ENCODE results near the gene GLI3. TPM values are rescaled to one million over a fixed set of nuclear protein-coding genes. Genes with fewer than 3 reads are reported as not detected.

GLI3 gene
- total RNA-seq, 2 donors from 2014 or later, result 9.2 to 14.7 TPM

GRCh38 chr7:41940760-41941343 is 296.2 kb downstream of the GLI3 start:
- Histone ChIP-seq H3K4me3 (no peak overlapping the region), H3K27ac (no peak overlapping the region), H3K36me3 (no peaks in the 10 kb centered on the region), H3K4me1 (replicated peaks) (no peaks in the 10 kb centered on the region), H3K9me3 (no peaks in the 10 kb centered on the region), H3K27me3 (replicated peaks; ENCODE audit: insufficient read depth) (no peaks in the 10 kb centered on the region)
- WGBS, result 7% methylated on average over 6 of the region's 6 CpGs
- TF ChIP-seq POLR2AphosphoS5 (IDR thresholded peaks at IDR 0.05), result no peak
- TF ChIP-seq, protein P1, sequence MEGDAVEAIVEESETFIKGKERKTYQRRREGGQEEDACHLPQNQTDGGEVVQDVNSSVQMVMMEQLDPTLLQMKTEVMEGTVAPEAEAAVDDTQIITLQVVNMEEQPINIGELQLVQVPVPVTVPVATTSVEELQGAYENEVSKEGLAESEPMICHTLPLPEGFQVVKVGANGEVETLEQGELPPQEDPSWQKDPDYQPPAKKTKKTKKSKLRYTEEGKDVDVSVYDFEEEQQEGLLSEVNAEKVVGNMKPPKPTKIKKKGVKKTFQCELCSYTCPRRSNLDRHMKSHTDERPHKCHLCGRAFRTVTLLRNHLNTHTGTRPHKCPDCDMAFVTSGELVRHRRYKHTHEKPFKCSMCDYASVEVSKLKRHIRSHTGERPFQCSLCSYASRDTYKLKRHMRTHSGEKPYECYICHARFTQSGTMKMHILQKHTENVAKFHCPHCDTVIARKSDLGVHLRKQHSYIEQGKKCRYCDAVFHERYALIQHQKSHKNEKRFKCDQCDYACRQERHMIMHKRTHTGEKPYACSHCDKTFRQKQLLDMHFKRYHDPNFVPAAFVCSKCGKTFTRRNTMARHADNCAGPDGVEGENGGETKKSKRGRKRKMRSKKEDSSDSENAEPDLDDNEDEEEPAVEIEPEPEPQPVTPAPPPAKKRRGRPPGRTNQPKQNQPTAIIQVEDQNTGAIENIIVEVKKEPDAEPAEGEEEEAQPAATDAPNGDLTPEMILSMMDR (IDR thresholded peaks at IDR 0.05), result peak; percentile 56 to 90 (median 84)
- intact Hi-C loops (cut with DNase I), result loop anchor here (5.0 to 10.0 kb wide), 3 partner anchors 36 to 901 kb away; no protein-coding TSS in a partner anchor
- DNase-seq (ENCODE audit: low spot score), result peak; percentile 72

DNA sequence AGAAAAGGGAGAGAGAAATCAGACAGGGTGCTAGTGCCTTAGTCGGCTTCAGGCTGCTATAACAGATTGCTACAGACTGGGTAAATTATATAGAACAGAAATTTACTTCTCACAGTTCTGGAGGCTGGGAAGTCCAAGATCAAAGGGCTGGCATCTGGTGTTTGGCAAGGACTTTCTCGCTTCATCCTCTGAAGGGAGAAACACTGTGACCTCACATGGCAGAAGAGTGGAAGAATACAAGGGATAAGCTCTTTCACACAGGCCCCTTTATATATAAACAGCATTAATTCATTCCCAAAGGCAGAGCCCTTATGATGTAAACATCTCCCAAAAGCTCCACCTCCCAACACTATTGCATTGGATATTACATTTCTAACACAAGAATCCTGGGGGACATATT is 298.6 kb downstream of the GLI3 start:
- Histone ChIP-seq H3K4me1 (replicated peaks) (no peaks in the 10 kb centered on the region), H3K27ac (no peak overlapping the region), H3K4me3 (no peak overlapping the region), H3K27me3 (replicated peaks; ENCODE audit: insufficient read depth) (no peaks in the 10 kb centered on the region), H3K9me3 (no peaks in the 10 kb centered on the region), H3K36me3 (no peaks in the 10 kb centered on the region)
- TF ChIP-seq POLR2AphosphoS5 (IDR thresholded peaks at IDR 0.05) (no peak), POLR2A (IDR thresholded peaks at IDR 0.05) (no peak)
- TF ChIP-seq, protein P1 (IDR thresholded peaks at IDR 0.05), result no peak
- intact Hi-C loops (cut with DNase I), result no loop called here
- no peak for DNase-seq (ENCODE audit: low spot score)
- WGBS, result 96% methylated on average over 2 of the region's 2 CpGs

DNA sequence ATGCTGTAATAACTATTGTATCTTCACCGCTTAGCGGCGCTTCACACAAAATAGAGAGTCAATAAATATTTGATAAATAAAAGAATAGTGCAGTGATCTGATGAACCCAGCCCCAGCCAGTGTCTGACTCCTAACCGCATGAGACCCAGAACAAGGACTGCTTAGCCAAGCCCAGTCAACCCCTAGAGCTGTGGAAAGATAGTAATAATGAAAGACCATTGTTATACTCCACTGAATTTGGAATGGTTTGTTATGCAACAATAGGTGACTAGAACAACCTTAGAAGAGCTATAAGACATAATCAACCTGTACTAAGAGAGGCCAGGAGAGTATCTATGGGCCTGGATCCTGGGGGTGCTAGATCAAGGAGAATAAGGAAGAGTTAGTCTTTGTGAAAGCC is 303.6 kb downstream of the GLI3 start:
- WGBS, result 99% methylated on average over 4 of the region's 4 CpGs
- Histone ChIP-seq H3K27ac (no peak overlapping the region), H3K9me3 (no peaks in the 10 kb centered on the region), H3K27me3 (replicated peaks; ENCODE audit: insufficient read depth) (no peaks in the 10 kb centered on the region), H3K36me3 (no peaks in the 10 kb centered on the region), H3K4me3 (no peak overlapping the region), H3K4me1 (replicated peaks) (no peaks in the 10 kb centered on the region)
- intact Hi-C loops (cut with DNase I), result no loop called here
- TF ChIP-seq, protein P1 (IDR thresholded peaks at IDR 0.05), result no peak
- TF ChIP-seq POLR2AphosphoS5 (IDR thresholded peaks at IDR 0.05), result no peak
- no peak for TF ChIP-seq POLR2A (IDR thresholded peaks at IDR 0.05)
- no peak for DNase-seq (ENCODE audit: low spot score)

- Histone ChIP-seq H3K27ac (no peak overlapping the region), H3K4me3 (no peak overlapping the region), H3K36me3 (no peaks in the 10 kb centered on the region), H3K4me1 (replicated peaks) (no peaks in the 10 kb centered on the region), H3K9me3 (no peaks in the 10 kb centered on the region), H3K27me3 (replicated peaks; ENCODE audit: insufficient read depth) (no peaks in the 10 kb centered on the region)
- intact Hi-C loops (cut with DNase I), result no loop called here
- 77% methylated on average over 6 of the region's 6 CpGs for WGBS
- DNase-seq (ENCODE audit: low spot score), result no peak
- no peak for TF ChIP-seq POLR2A (IDR thresholded peaks at IDR 0.05)
- TF ChIP-seq POLR2AphosphoS5 (IDR thresholded peaks at IDR 0.05), result no peak
These were observed 305.8 kb downstream of the GLI3 start for GRCh38 chr7:41931263-41931646.

DNA sequence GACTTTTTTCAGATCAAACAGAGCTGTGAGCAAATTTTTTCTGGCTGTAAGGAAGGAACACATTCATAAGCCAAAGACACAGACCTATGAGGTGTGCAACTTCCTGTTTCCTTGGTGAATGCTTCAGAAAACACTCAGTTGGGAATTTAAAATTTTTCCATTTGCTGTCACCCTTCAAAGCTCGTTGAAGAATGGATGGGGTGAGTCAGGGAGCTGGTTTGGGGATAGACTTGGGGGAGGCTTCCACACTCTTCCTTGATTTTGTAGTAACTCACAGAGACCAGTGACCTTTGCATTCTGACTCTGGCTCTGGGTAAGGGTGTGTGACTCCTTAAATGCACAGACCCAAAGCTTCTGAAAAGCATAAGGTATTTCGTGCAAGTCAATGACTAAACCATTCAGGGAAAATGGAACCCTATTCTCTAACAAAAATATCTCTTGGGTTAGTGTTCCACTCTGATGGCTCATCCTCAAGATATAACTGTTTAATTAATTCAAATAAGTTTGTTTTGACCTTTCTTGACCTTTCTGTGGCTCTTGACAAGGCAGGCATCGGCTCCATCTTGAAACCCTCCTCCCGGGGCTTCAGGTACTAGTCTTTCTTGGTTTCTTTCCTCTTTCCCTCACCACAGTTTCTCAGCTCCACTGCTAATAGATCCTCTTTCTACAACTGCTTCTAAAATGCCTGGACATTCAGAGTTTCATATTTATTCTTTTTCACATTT is 306.3 kb downstream of the GLI3 start:
- no peaks in the 10 kb centered on the region for H3K4me1 ChIP-seq (replicated peaks)
- no peak overlapping the region for H3K4me3 ChIP-seq
- no peak for DNase-seq (ENCODE audit: low spot score)
- TF ChIP-seq, protein P1 (IDR thresholded peaks at IDR 0.05), result no peak
- TF ChIP-seq POLR2A (IDR thresholded peaks at IDR 0.05) (no peak), POLR2AphosphoS5 (IDR thresholded peaks at IDR 0.05) (no peak)
- intact Hi-C loops (cut with DNase I), result no loop called here
- H3K9me3 ChIP-seq, result no peaks in the 10 kb centered on the region
- H3K27ac ChIP-seq, result no peak overlapping the region
- WGBS, result 89% methylated on average over 4 of the region's 4 CpGs
- no peaks in the 10 kb centered on the region for H3K27me3 ChIP-seq (replicated peaks; ENCODE audit: insufficient read depth)
- H3K36me3 ChIP-seq, result no peaks in the 10 kb centered on the region
